ENCODE data around the gene PAK2.
"Not testable (repeated sequence)": the region's sequence is repeated elsewhere in the genome, so short reads cannot be mapped to it uniquely, and the experiment has no call there.

PAK2 gene

GRCh38 chr3:196739671-196740480 is at the start of gene PAK2:
PAK2 (plus strand) TSS chr3:196739857; CDS start chr3:196782647, 42,790 bp downstream.
- DNase-seq: peak; percentile 76

- DNase-seq: no peak
Observed at GRCh38 chr3:196689941-196690660, 49.6 kb upstream of the PAK2 start.

- DNase-seq: no peak
Observed at GRCh38 chr3:196691386-196691785, 48.3 kb upstream of the PAK2 start.

GRCh38 chr3:196694202-196694638 is 45.4 kb upstream of the PAK2 start:
- no peak for DNase-seq

GRCh38 chr3:196694941-196695848 is 44.5 kb upstream of the PAK2 start:
- DNase-seq: no peak

GRCh38 chr3:196695849-196696226 is 43.8 kb upstream of the PAK2 start:
- DNase-seq: no peak

- no peak for DNase-seq
Observed at GRCh38 chr3:196697270-196697669, 42.4 kb upstream of the PAK2 start.

GRCh38 chr3:196699749-196700148 is 39.9 kb upstream of the PAK2 start:
- no peak for DNase-seq

GRCh38 chr3:196700801-196701200 is 38.9 kb upstream of the PAK2 start:
- DNase-seq: no peak

GRCh38 chr3:196706327-196706726 is 33.3 kb upstream of the PAK2 start:
- no peak for DNase-seq

- DNase-seq: no peak
Observed at GRCh38 chr3:196706731-196707130, 32.9 kb upstream of the PAK2 start.

- no peak for DNase-seq
Observed at GRCh38 chr3:196707566-196707965, 32.1 kb upstream of the PAK2 start.

GRCh38 chr3:196708467-196708866 is 31.2 kb upstream of the PAK2 start:
- DNase-seq: no peak

- DNase-seq: peak; percentile 53
Observed at GRCh38 chr3:196711838-196712513, 27.7 kb upstream of the PAK2 start, which contains the start of the genes CEP19 and PIGX. CEP19 (minus strand) TSS chr3:196712250; CDS start chr3:196708657, 3,593 bp downstream. PIGX (plus strand) TSS chr3:196712377.

- DNase-seq: peak; percentile 43
Observed at GRCh38 chr3:196712514-196713413, 26.9 kb upstream of the PAK2 start.

GRCh38 chr3:196717162-196717561 is 22.5 kb upstream of the PAK2 start:
- DNase-seq: not testable (repeated sequence)

- no peak for DNase-seq
Observed at GRCh38 chr3:196721097-196721496, 18.6 kb upstream of the PAK2 start.

GRCh38 chr3:196726788-196727675 is 12.6 kb upstream of the PAK2 start:
- DNase-seq: peak; percentile 16

GRCh38 chr3:196735751-196736150 is 3.9 kb upstream of the PAK2 start:
- no peak for DNase-seq
